GM12874 (cell line): ENCODE measurements around the gene KPNB1.

Source experiments
- CTCF ChIP-seq: IDR thresholded peaks from 2 replicates; pipeline ENCODE4 v1.5.1; 2011; ENCODE audit warnings: low read depth, mild to moderate bottlenecking, control low read depth, low read length, moderate library complexity; ENCODE audit not compliant: insufficient read depth

Gene KPNB1

GRCh38 chr17:47717261-47717697 is 67.6 kb downstream of the KPNB1 start:
- TF ChIP-seq CTCF = peak; percentile 58

DNA sequence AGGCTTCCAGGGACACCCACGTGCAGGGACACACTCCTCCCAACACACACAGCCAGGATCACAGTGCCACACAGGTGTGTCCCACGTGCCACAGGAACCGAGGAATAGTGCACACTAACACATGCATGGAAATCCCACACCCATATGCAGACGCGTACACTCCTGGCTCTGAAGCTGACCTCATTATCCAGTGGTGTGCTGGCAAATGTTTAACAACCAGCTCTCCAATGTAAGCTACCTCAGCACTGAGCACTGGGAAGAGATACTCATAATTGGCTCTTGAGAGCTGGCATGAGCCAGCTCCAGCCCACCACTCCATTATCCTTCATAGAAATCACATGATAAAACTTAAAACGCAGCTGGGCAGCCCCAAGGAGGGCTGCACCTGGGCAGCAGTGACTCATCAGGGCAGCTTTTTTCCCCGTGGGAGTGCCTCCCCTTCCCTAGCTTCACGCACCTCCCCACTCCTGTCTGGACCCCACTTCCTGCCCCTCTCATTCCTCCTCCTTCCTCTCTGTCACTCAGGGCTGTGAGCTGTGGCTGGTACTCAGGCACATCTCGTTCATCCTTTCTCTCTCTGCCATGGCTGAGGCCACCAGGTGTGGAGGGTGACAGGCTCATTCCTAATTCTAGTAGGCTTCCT is 68.4 kb downstream of the KPNB1 start:
- TF ChIP-seq CTCF = no peak

DNA sequence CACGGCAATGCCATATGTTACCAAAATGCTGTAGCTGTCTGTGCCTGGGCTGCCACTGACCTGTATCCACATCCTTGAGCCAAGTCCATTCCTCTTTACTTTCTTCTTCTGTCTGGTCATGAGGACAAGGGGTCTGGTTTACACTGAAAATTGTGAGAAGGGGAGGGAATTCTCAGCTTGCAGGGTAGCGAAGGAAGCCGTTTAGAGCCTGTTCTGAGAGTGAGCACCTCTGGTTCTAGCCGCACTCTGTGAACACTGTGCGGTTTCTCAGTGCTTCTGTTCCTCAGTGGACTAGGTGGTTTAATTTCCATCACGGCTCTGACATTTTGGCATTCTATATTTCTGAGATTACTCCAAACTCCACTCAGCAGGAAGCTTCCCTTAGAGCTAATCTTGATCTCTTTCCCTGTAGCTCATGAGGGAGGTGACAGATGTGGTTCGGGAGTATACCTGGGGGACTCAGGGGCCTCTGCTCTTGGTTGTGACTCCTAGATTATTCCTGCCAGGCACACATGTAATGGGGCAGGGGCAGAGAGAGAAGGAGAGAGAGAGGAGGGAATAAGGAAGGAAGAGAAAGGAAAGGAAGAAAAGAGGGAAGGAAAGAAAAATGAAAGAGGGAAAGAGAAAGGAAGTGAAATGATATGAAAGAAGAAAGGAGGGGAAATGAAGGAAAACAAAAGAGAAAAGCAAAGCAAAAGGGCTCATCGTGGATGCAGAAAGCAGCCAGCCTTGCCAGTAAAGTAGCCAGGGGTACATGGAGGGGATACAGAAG is 69.1 kb downstream of the KPNB1 start:
- TF ChIP-seq CTCF = no peak

DNA sequence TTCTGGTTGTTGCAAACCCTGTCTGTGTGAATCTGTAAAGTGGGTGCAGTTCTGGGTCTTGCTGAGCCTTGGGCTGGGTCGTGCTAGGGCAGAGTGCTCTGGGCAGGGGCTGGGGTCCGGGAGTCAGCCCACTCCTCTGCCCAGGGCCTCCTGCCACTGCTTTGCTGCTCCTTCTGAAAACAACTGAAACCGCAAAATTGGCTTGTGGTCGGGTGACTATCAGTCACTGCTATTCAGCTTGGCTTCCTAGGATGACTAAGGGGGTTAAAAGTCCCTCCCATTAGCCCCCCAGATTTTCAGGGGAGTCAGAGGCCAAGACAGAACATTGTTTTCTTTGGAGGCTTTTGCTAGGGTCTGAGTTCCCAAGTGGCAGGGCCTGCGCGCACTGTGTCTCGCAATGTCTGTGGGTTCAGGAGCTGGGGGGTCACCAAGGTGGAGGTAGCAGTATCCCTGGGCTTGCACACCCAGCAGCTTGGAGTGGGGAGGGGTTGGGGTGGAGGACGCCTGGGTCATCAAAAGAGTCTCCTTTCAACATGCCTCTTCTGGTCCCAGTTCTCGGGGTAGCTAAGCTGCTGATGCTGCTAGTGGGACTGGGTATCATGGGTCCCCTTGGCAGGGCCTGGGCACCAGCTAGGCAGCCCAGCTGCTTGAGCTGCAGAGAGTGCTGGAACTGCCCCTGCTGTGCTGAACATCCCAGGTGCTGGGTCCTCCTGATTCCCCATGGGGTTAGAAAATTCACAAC is 69.9 kb downstream of the KPNB1 start:
- no peak for TF ChIP-seq CTCF

DNA sequence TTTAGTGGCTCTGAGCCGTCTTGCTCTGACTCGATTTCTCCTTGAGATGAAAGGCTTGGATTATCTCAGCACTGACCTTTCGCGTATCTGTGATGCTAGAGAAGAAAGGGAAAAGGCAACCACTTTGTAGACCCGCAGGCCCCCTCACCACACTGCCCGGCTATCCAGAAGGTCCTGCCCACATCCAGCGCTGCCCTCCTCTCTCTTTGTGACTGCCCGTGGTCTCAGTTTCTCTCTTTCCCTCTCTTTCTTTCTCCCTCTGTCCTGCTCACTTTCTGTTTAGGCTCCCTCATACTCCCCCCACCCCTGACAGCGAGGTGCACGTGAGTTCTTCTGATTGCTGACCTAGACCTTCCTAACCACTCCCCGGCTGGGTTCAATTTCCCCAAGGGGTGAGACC is 70.5 kb downstream of the KPNB1 start:
- no peak for TF ChIP-seq CTCF

DNA sequence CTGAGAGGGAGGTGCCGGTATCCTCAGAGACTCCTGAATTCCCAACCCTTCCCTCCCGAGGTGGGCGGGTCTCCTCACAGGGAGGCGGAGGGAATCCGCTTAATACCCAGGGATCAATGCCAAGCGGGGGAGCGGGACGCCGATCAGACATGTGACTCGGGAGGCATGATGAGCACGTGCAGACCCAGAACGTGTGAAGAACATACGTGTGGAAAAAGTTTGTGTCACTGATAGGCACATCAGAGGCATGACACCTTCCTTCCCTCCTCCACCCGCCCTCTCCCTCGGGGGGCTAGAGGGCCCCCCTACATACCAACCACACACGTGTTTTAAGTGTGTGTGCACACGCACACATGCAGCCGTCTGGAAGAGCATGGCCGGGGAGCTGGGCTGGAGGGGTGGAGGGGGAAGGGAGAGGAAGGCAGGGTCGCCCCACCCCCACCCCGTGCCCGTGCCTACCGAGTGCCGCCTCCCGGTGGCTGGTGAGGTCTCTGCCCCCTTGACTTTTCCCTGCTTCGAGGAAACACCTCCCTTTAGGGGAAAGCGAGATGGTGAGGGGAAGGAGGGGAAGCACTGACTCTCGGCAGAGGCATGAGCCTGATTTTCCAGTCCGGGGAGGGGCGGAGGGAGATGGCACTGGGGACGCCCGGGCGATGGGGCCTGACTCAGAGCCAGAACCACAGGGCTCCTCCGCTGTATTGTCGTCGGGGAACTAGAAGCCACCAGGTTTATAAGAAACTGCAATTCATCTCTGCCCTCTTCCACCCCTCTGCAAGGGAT is 71.2 kb downstream of the KPNB1 start:
- no peak for TF ChIP-seq CTCF
